Measurements from ENCODE around the gene HMSD. TPM values are rescaled to one million over a fixed set of nuclear protein-coding genes. Genes with fewer than 3 reads are reported as not detected.

HMSD gene
- total RNA-seq, 6 experiments from 2014 or later = 0.21 to 0.38 TPM; not detected in 4

- peaks cover 19% of the 10 kb centered on the region for H3K27me3 Mint-ChIP-seq (ENCODE audit: insufficient read depth)
- no peak for DNase-seq
- H3K9me3 Mint-ChIP-seq = no peaks in the 10 kb centered on the region
- H3K27ac Mint-ChIP-seq = no peak overlapping the region
- no peak for TF ChIP-seq CTCF (IDR thresholded peaks at IDR 0.05)
- no peaks in the 10 kb centered on the region for H3K36me3 Mint-ChIP-seq (ENCODE audit: low read depth)
- H3K4me1 Mint-ChIP-seq (ENCODE audit: low read depth) = peaks cover 6% of the 10 kb centered on the region
- no peak overlapping the region for H3K4me3 Mint-ChIP-seq
Measured at GRCh38 chr18:64002581-64002980, 53.5 kb downstream of the HMSD start.

- no peak overlapping the region for H3K4me3 Mint-ChIP-seq
Measured at GRCh38 chr18:64009305-64009704, 60.2 kb downstream of the HMSD start.

More at GRCh38 chr18:64009305-64009704, 60.2 kb downstream of the HMSD start:
- TF ChIP-seq CTCF (IDR thresholded peaks at IDR 0.05) = no peak
- DNase-seq = no peak
- Mint-ChIP-seq H3K27me3 (ENCODE audit: insufficient read depth) (peaks cover 5% of the 10 kb centered on the region), H3K4me1 (ENCODE audit: low read depth) (no peaks in the 10 kb centered on the region), H3K36me3 (ENCODE audit: low read depth) (no peaks in the 10 kb centered on the region), H3K9me3 (no peaks in the 10 kb centered on the region), H3K27ac (no peak overlapping the region)

Other genes starting within 250 kb of the HMSD start
- not detected for gene SERPINB11, start 246.3 kb upstream of the HMSD start, total RNA-seq (2021; fragmentation: NEBNext Ultra II Directional; extraction: Animal tissue kit (Norgen Biotek cat#: 25700))
- 100 to 1,000 TPM; 149 to 397 (median 200) TPM for gene SERPINB7, start 173.9 kb upstream of the HMSD start, total RNA-seq (2021; fragmentation: NEBNext Ultra II Directional; extraction: Animal tissue kit (Norgen Biotek cat#: 25700))
- 10 to 100 TPM; 30.9 to 91.5 (median 36.1) TPM for gene SERPINB2, start 61.6 kb upstream of the HMSD start, total RNA-seq (2021; fragmentation: NEBNext Ultra II Directional; extraction: Animal tissue kit (Norgen Biotek cat#: 25700))
- gene SERPINB10, start 41.3 kb upstream of the HMSD start, total RNA-seq (2021; fragmentation: NEBNext Ultra II Directional; extraction: Animal tissue kit (Norgen Biotek cat#: 25700)) = 1 to 10 TPM; 1.3 to 5.0 (median 1.8) TPM
- gene SERPINB8, start 20.8 kb downstream of the HMSD start, total RNA-seq (2021; fragmentation: NEBNext Ultra II Directional; extraction: Animal tissue kit (Norgen Biotek cat#: 25700)) = 10 to 100 TPM; 32.6 to 42.9 (median 36.9) TPM
- gene LINC00305, start 199.8 kb downstream of the HMSD start, total RNA-seq (2021; fragmentation: NEBNext Ultra II Directional; extraction: Animal tissue kit (Norgen Biotek cat#: 25700)) = not detected